ENCODE data around the gene MAML3. TPM values are rescaled to one million over a fixed set of nuclear protein-coding genes. Genes with fewer than 3 reads are reported as not detected.

The MAML3 gene
- polyA plus RNA-seq, 2 donors, result 3.7 to 3.8 TPM

- Histone ChIP-seq H3K27ac (ENCODE audit: low read depth in 2 of 2, low read length in 1 of 2) (no peak overlapping the region), H3K36me3 (ENCODE audit: control insufficient read depth in 2 of 2, insufficient read depth in 2 of 2, low read length in 1 of 2) (no peaks in the 10 kb centered on the region), H3K4me1 (ENCODE audit: control insufficient read depth in 2 of 2, insufficient read depth in 2 of 2, low read length in 1 of 2) (peaks cover 0 to 4% of the 10 kb centered on the region in 2 donors), H3K9me3 (ENCODE audit: control insufficient read depth in 2 of 2, insufficient read depth in 1 of 2, low read depth in 1 of 2, low read length in 1 of 2) (no peaks in the 10 kb centered on the region), H3K4me3 (ENCODE audit: low read depth in 1 of 2, low read length in 2 of 2) (no peak overlapping the region), H3K27me3 (ENCODE audit: control insufficient read depth in 1 of 2, insufficient read depth in 2 of 2, low read length in 2 of 2) (no peaks in the 10 kb centered on the region)
- 69 to 78% methylated on average over 6 of the region's 6 CpGs for WGBS, 2 donors
Observed at GRCh38 chr4:139773560-139774318, 380.2 kb downstream of the MAML3 start.

DNA sequence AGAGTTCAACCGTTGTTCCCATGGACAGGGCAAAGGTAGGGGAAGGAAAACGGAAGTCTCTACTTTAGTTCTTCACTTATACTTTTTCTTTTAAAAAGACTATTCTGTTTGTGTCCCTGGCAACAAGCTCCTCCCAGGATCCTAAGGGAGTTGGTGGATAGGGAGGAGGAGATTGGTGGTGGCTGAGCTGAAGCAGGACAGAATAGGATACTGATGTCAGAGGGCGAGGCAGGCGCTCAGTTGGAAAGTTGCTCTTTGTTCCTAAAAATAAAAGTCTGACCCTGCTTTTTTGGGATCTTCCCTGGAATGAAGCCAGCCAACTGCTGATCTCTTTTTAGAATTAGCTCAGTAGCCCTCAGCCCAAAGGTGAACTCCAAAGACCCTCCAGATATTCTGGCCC lies 383.6 kb downstream of the MAML3 start:
- Histone ChIP-seq H3K9me3 (ENCODE audit: control insufficient read depth in 2 of 2, insufficient read depth in 1 of 2, low read depth in 1 of 2, low read length in 1 of 2) (no peaks in the 10 kb centered on the region), H3K4me1 (ENCODE audit: control insufficient read depth in 2 of 2, insufficient read depth in 2 of 2, low read length in 1 of 2) (peaks cover 0 to 1% of the 10 kb centered on the region in 2 donors), H3K36me3 (ENCODE audit: control insufficient read depth in 2 of 2, insufficient read depth in 2 of 2, low read length in 1 of 2) (no peaks in the 10 kb centered on the region), H3K27ac (ENCODE audit: low read depth in 2 of 2, low read length in 1 of 2) (no peak overlapping the region), H3K4me3 (ENCODE audit: low read depth in 1 of 2, low read length in 2 of 2) (no peak overlapping the region), H3K27me3 (ENCODE audit: control insufficient read depth in 1 of 2, insufficient read depth in 2 of 2, low read length in 2 of 2) (no peaks in the 10 kb centered on the region)
- 76 to 81% methylated on average over 4 of the region's 4 CpGs for WGBS, 2 donors

DNA sequence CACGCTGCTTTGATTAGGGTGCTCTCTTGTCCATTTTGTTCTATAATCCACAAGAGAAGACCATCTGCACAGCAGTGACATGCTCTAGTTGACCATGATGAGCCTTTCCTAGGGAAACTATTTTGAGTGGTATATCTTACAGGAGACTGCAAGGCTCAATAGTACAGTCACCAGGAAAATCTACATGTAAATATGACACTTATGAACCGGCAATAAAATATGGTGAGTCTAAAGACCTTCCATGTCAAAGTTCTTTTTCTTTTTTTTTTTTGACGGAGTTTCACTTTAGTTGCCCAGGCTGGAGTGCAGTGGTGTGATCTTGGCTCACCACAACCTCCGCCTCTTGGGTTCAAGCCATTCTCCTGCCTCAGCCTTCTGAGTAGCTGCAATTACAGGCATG lies 384.6 kb downstream of the MAML3 start:
- 73 to 74% methylated on average over 4 of the region's 4 CpGs for WGBS, 2 donors
- no peak overlapping the region for H3K27ac ChIP-seq (ENCODE audit: low read depth in 2 of 2, low read length in 1 of 2)
- no peaks in the 10 kb centered on the region for H3K9me3 ChIP-seq (ENCODE audit: control insufficient read depth in 2 of 2, insufficient read depth in 1 of 2, low read depth in 1 of 2, low read length in 1 of 2)
- peaks cover 1 to 3% of the 10 kb centered on the region in 2 donors for H3K4me1 ChIP-seq (ENCODE audit: control insufficient read depth in 2 of 2, insufficient read depth in 2 of 2, low read length in 1 of 2)
- H3K36me3 ChIP-seq (ENCODE audit: control insufficient read depth in 2 of 2, insufficient read depth in 2 of 2, low read length in 1 of 2), result no peaks in the 10 kb centered on the region
- no peak overlapping the region for H3K4me3 ChIP-seq (ENCODE audit: low read depth in 1 of 2, low read length in 2 of 2)
- no peaks in the 10 kb centered on the region for H3K27me3 ChIP-seq (ENCODE audit: control insufficient read depth in 1 of 2, insufficient read depth in 2 of 2, low read length in 2 of 2)

DNA sequence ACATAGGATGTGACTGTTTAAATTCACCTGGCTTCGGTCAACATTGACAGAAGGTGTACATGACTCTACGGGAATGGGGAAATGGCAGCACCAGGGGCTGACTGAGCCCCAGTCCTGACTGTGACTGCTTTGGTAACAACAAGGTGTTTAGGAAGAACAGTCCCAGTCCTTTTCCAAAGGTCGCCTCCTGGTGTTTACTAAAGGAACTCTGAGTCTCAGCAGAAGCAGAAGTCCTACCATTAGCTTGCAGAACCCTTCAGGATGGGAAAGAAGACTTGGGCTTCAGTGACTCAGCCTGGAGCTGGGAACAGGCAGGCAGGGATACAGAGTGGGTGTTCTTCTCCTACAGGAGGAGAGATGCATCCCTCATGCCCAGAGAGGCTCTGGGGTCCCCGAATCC lies 385.1 kb downstream of the MAML3 start:
- 94 to 96% methylated on average over 4 of the region's 4 CpGs for WGBS, 2 donors
- no peak overlapping the region for H3K4me3 ChIP-seq (ENCODE audit: low read depth in 1 of 2, low read length in 2 of 2)
- H3K27ac ChIP-seq (ENCODE audit: low read depth in 2 of 2, low read length in 1 of 2), result no peak overlapping the region
- no peaks in the 10 kb centered on the region for H3K9me3 ChIP-seq (ENCODE audit: control insufficient read depth in 2 of 2, insufficient read depth in 1 of 2, low read depth in 1 of 2, low read length in 1 of 2)
- H3K4me1 ChIP-seq (ENCODE audit: control insufficient read depth in 2 of 2, insufficient read depth in 2 of 2, low read length in 1 of 2), result peaks cover 1 to 3% of the 10 kb centered on the region in 2 donors
- no peaks in the 10 kb centered on the region for H3K27me3 ChIP-seq (ENCODE audit: control insufficient read depth in 1 of 2, insufficient read depth in 2 of 2, low read length in 2 of 2)
- H3K36me3 ChIP-seq (ENCODE audit: control insufficient read depth in 2 of 2, insufficient read depth in 2 of 2, low read length in 1 of 2), result no peaks in the 10 kb centered on the region

GRCh38 chr4:139768366-139768765 lies 385.6 kb downstream of the MAML3 start:
- H3K9me3 ChIP-seq (ENCODE audit: control insufficient read depth in 2 of 2, insufficient read depth in 1 of 2, low read depth in 1 of 2, low read length in 1 of 2), result no peaks in the 10 kb centered on the region
- WGBS, 2 donors, result 89% methylated on average over 1 of the region's 1 CpG
- H3K4me3 ChIP-seq (ENCODE audit: low read depth in 1 of 2, low read length in 2 of 2), result no peak overlapping the region
- no peaks in the 10 kb centered on the region for H3K36me3 ChIP-seq (ENCODE audit: control insufficient read depth in 2 of 2, insufficient read depth in 2 of 2, low read length in 1 of 2)
- H3K27ac ChIP-seq (ENCODE audit: low read depth in 2 of 2, low read length in 1 of 2), result no peak overlapping the region
- no peaks in the 10 kb centered on the region for H3K27me3 ChIP-seq (ENCODE audit: control insufficient read depth in 1 of 2, insufficient read depth in 2 of 2, low read length in 2 of 2)
- peaks cover 1 to 3% of the 10 kb centered on the region in 2 donors for H3K4me1 ChIP-seq (ENCODE audit: control insufficient read depth in 2 of 2, insufficient read depth in 2 of 2, low read length in 1 of 2)

DNA sequence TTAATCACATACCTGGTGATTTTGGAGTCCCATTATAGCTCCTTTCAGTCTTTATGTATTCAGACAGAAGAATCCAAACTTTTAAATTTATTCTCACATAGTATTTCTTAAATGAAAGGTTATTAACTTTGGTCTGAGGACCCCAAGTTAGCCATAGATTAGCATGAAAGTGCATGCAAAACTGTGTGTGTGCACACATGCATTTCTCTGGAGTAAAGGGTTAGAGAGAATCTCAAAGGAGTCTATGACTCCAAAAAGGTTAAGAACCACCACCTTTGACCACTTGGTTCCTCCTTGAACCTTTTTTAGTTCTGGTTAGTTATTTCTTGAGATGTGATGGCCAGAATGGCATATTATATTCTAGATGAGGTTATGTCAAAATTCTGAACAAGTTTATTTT lies 386.4 kb downstream of the MAML3 start:
- Histone ChIP-seq H3K27ac (ENCODE audit: low read depth in 2 of 2, low read length in 1 of 2) (no peak overlapping the region), H3K4me3 (ENCODE audit: low read depth in 1 of 2, low read length in 2 of 2) (no peak overlapping the region), H3K36me3 (ENCODE audit: control insufficient read depth in 2 of 2, insufficient read depth in 2 of 2, low read length in 1 of 2) (no peaks in the 10 kb centered on the region), H3K9me3 (ENCODE audit: control insufficient read depth in 2 of 2, insufficient read depth in 1 of 2, low read depth in 1 of 2, low read length in 1 of 2) (no peaks in the 10 kb centered on the region), H3K4me1 (ENCODE audit: control insufficient read depth in 2 of 2, insufficient read depth in 2 of 2, low read length in 1 of 2) (peaks cover 1 to 3% of the 10 kb centered on the region in 2 donors), H3K27me3 (ENCODE audit: control insufficient read depth in 1 of 2, insufficient read depth in 2 of 2, low read length in 2 of 2) (no peaks in the 10 kb centered on the region)

GRCh38 chr4:139767168-139767567 lies 386.8 kb downstream of the MAML3 start:
- no peak overlapping the region for H3K4me3 ChIP-seq (ENCODE audit: low read depth in 1 of 2, low read length in 2 of 2)
- no peak overlapping the region for H3K27ac ChIP-seq (ENCODE audit: low read depth in 2 of 2, low read length in 1 of 2)
- no peaks in the 10 kb centered on the region for H3K27me3 ChIP-seq (ENCODE audit: control insufficient read depth in 1 of 2, insufficient read depth in 2 of 2, low read length in 2 of 2)
- H3K9me3 ChIP-seq (ENCODE audit: control insufficient read depth in 2 of 2, insufficient read depth in 1 of 2, low read depth in 1 of 2, low read length in 1 of 2), result no peaks in the 10 kb centered on the region
- no peaks in the 10 kb centered on the region for H3K36me3 ChIP-seq (ENCODE audit: control insufficient read depth in 2 of 2, insufficient read depth in 2 of 2, low read length in 1 of 2)
- 85 to 93% methylated on average over 6 of the region's 6 CpGs for WGBS, 2 donors
- peaks cover 1 to 3% of the 10 kb centered on the region in 2 donors for H3K4me1 ChIP-seq (ENCODE audit: control insufficient read depth in 2 of 2, insufficient read depth in 2 of 2, low read length in 1 of 2)

- WGBS, 2 donors, result 73 to 75% methylated on average over 9 of the region's 9 CpGs
- H3K27ac ChIP-seq (ENCODE audit: low read depth in 2 of 2, low read length in 1 of 2), result no peak overlapping the region
Observed at GRCh38 chr4:139764686-139765310, 389.2 kb downstream of the MAML3 start.

DNA sequence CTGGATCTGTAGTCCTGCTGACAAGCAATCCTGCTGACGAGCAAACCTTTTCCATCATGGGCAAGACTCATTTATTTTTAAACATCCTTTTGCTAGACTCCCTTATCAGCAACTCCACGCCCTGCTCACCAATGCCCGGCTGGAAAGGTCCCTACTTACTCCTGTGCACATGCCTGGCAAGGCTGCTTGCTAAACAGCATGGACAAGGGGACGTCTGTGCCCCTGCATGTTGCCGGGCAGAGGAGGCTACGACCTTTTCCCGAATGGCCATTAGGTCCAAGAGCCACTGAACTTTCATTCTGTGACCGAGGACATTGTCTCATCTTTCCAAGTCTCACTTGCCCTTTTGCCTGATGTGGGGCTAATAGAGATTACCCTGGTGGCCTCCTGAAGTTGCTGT lies 389.8 kb downstream of the MAML3 start:
- WGBS, 2 donors, result 62 to 73% methylated on average over 8 of the region's 8 CpGs
- H3K27me3 ChIP-seq (ENCODE audit: control insufficient read depth in 1 of 2, insufficient read depth in 2 of 2, low read length in 2 of 2), result no peaks in the 10 kb centered on the region

More at GRCh38 chr4:139764686-139765310, 389.2 kb downstream of the MAML3 start:
- peaks cover 1 to 3% of the 10 kb centered on the region in 2 donors for H3K4me1 ChIP-seq (ENCODE audit: control insufficient read depth in 2 of 2, insufficient read depth in 2 of 2, low read length in 1 of 2)
- no peaks in the 10 kb centered on the region for H3K27me3 ChIP-seq (ENCODE audit: control insufficient read depth in 1 of 2, insufficient read depth in 2 of 2, low read length in 2 of 2)
- no peaks in the 10 kb centered on the region for H3K9me3 ChIP-seq (ENCODE audit: control insufficient read depth in 2 of 2, insufficient read depth in 1 of 2, low read depth in 1 of 2, low read length in 1 of 2)
- no peak overlapping the region for H3K4me3 ChIP-seq (ENCODE audit: low read depth in 1 of 2, low read length in 2 of 2)
- no peaks in the 10 kb centered on the region for H3K36me3 ChIP-seq (ENCODE audit: control insufficient read depth in 2 of 2, insufficient read depth in 2 of 2, low read length in 1 of 2)

GRCh38 chr4:139763672-139764071 lies 390.3 kb downstream of the MAML3 start:
- H3K27ac ChIP-seq (ENCODE audit: low read depth in 2 of 2, low read length in 1 of 2), result no peak overlapping the region
- H3K9me3 ChIP-seq (ENCODE audit: control insufficient read depth in 2 of 2, insufficient read depth in 1 of 2, low read depth in 1 of 2, low read length in 1 of 2), result no peaks in the 10 kb centered on the region
- no peaks in the 10 kb centered on the region for H3K36me3 ChIP-seq (ENCODE audit: control insufficient read depth in 2 of 2, insufficient read depth in 2 of 2, low read length in 1 of 2)
- no peak overlapping the region for H3K4me3 ChIP-seq (ENCODE audit: low read depth in 1 of 2, low read length in 2 of 2)
- peaks cover 1 to 3% of the 10 kb centered on the region in 2 donors for H3K4me1 ChIP-seq (ENCODE audit: control insufficient read depth in 2 of 2, insufficient read depth in 2 of 2, low read length in 1 of 2)
- H3K27me3 ChIP-seq (ENCODE audit: control insufficient read depth in 1 of 2, insufficient read depth in 2 of 2, low read length in 2 of 2), result no peaks in the 10 kb centered on the region
- WGBS, 2 donors, result 55% methylated on average over 2 of the region's 2 CpGs

More for the DNA sequence above, 389.8 kb downstream of the MAML3 start:
- Histone ChIP-seq H3K4me1 (ENCODE audit: control insufficient read depth in 2 of 2, insufficient read depth in 2 of 2, low read length in 1 of 2) (peaks cover 1 to 3% of the 10 kb centered on the region in 2 donors), H3K27ac (ENCODE audit: low read depth in 2 of 2, low read length in 1 of 2) (no peak overlapping the region), H3K9me3 (ENCODE audit: control insufficient read depth in 2 of 2, insufficient read depth in 1 of 2, low read depth in 1 of 2, low read length in 1 of 2) (no peaks in the 10 kb centered on the region), H3K36me3 (ENCODE audit: control insufficient read depth in 2 of 2, insufficient read depth in 2 of 2, low read length in 1 of 2) (no peaks in the 10 kb centered on the region), H3K4me3 (ENCODE audit: low read depth in 1 of 2, low read length in 2 of 2) (no peak overlapping the region)
